Prostate gland (tissue), 2 donors: ENCODE results near the gene AMIGO1. TPM values are rescaled to one million over a fixed set of nuclear protein-coding genes. Genes with fewer than 3 reads are reported as not detected.

Experiments
- DNase-seq: peaks from one replicate; pipeline ENCODE4 v3.0.0-alpha.2; 2019; ENCODE audit warnings: low spot score
- H3K27ac ChIP-seq, 2 donors: fragments of 200-600 bp; sonication (generic); 2 replicates each; pipeline ENCODE4 v1.5.1; 2017 to 2019
- H3K27me3 ChIP-seq: fragments of 200-600 bp; sonication (generic); replicated peaks from 2 replicates; pipeline ENCODE4 v1.5.1; 2019; ENCODE audit not compliant: insufficient read depth
- H3K36me3 ChIP-seq, 2 donors: fragments of 200-600 bp; sonication (generic); 1 replicate in 1 of 2; 2 replicates in 1 of 2; pipeline versions ENCODE4 v1.5.1 to v1.8.1; 2017 to 2019
- H3K4me1 ChIP-seq: fragments of 200-600 bp; sonication (generic); replicated peaks from 2 replicates; pipeline ENCODE4 v1.5.1; 2019
- H3K4me3 ChIP-seq, 2 donors: fragments of 200-600 bp; sonication (generic); 2 replicates each; pipeline ENCODE4 v1.5.1; 2017 to 2019
- H3K9me3 ChIP-seq: fragments of 200-600 bp; sonication (generic); 2 replicates; pipeline ENCODE4 v1.5.1; 2017
- CTCF ChIP-seq, 4 experiments: fragments of 200-600 bp in 2 of 4; fragments of 450-650 bp in 2 of 4; sonication (generic) in 2 of 4; IDR thresholded peaks; 1 replicate in 3 of 4; 2 replicates in 1 of 4; pipeline ENCODE4 v1.5.1; 2016 to 2019; ENCODE audit warnings: antibody characterized with exemption in 4 of 4, mild to moderate bottlenecking in 2 of 4, moderate library complexity in 2 of 4
- POLR2A ChIP-seq: fragments of 450-650 bp; IDR thresholded peaks from one replicate; pipeline ENCODE4 v1.6.1; 2016; ENCODE audit warnings: antibody characterized with exemption, mild to moderate bottlenecking
- POLR2AphosphoS5 ChIP-seq: sonication (generic); formaldehyde crosslinking; IDR thresholded peaks from one replicate; pipeline ENCODE4 v1.6.1; 2017; ENCODE audit warnings: antibody characterized with exemption
- WGBS: methylation state at CpG from one replicate; pipeline ENCODE4 v1.1.5; 2018; 5-methylcytosine and 5-hydroxymethylcytosine counted together
- intact Hi-C: fragments of 100-400 bp; cut with DNase I; formaldehyde crosslinking; loops from one replicate; pipeline ENCODE4 v1.14.2; 2022
- total RNA-seq, 2 donors: library from RNA; depleted of rRNA; stranded (reverse); fragments of >200 nt; gene quantifications; one replicate each; pipeline ENCODE4 v1.1.0, GENCODE V29; 2016

Gene AMIGO1
- total RNA-seq, 2 donors from 2014 or later = 9.5 to 13.2 TPM

- no peaks in the 10 kb centered on the region for H3K36me3 ChIP-seq
- H3K4me3 ChIP-seq = no peak overlapping the region
- TF ChIP-seq CTCF (IDR thresholded peaks at IDR 0.05) (no peak), POLR2AphosphoS5 (no peak), POLR2A (no peak)
- no peak overlapping the region for H3K27ac ChIP-seq
- intact Hi-C loops = no loop called here
- H3K4me1 ChIP-seq = peaks cover 7% of the 10 kb centered on the region
- WGBS = 14% methylated on average over 3 of the region's 3 CpGs
- no peaks in the 10 kb centered on the region for H3K9me3 ChIP-seq
- no peak for DNase-seq
- H3K27me3 ChIP-seq = no peaks in the 10 kb centered on the region
Measured at GRCh38 chr1:109485001-109485400, 24.5 kb downstream of the AMIGO1 start.

- DNase-seq = no peak
- no peaks in the 10 kb centered on the region for H3K9me3 ChIP-seq
- intact Hi-C loops = no loop called here
- 17% methylated on average over 15 of the region's 15 CpGs for WGBS
- H3K4me1 ChIP-seq = peaks cover 7% of the 10 kb centered on the region
- no peaks in the 10 kb centered on the region for H3K36me3 ChIP-seq
- H3K4me3 ChIP-seq = peak overlapping the region; percentile 58 to 90
- H3K27ac ChIP-seq = peak overlapping the region; percentile 95
- H3K27me3 ChIP-seq = no peaks in the 10 kb centered on the region
- TF ChIP-seq CTCF (IDR thresholded peaks at IDR 0.05) (no peak), POLR2AphosphoS5 (no peak), POLR2A (no peak)
Measured at GRCh38 chr1:109484519-109484975, 25.0 kb downstream of the AMIGO1 start.

- peak; percentile 91 for DNase-seq
- H3K9me3 ChIP-seq = no peaks in the 10 kb centered on the region
- peaks cover 7% of the 10 kb centered on the region for H3K4me1 ChIP-seq
- TF ChIP-seq POLR2A (peak; percentile 40), CTCF (IDR thresholded peaks at IDR 0.05) (peak in 3 of 4 experiments; percentile 11 to 23 (median 15)), POLR2AphosphoS5 (peak; percentile 54)
- peak within 1 kb of the TSS; percentile 95 for H3K27ac ChIP-seq
- no peaks in the 10 kb centered on the region for H3K36me3 ChIP-seq
- H3K27me3 ChIP-seq = no peaks in the 10 kb centered on the region
- intact Hi-C loops = no loop called here
- H3K4me3 ChIP-seq = peak within 1 kb of the TSS; percentile 58 to 90
- WGBS = under 1% methylated on average over 71 of the region's 73 CpGs
Measured at GRCh38 chr1:109483672-109484518, 25.6 kb downstream of the AMIGO1 start, which contains the start of gene ATXN7L2. Gene ATXN7L2 (plus strand): TSS chr1:109483905. CDS start chr1:109483954, 49 bp downstream.

- intact Hi-C loops = no loop called here
- H3K27me3 ChIP-seq = no peaks in the 10 kb centered on the region
- WGBS = 10% methylated on average over 29 of the region's 29 CpGs
- no peaks in the 10 kb centered on the region for H3K36me3 ChIP-seq
- H3K4me1 ChIP-seq = peaks cover 7% of the 10 kb centered on the region
- no peak overlapping the region for H3K27ac ChIP-seq
- H3K9me3 ChIP-seq = no peaks in the 10 kb centered on the region
- TF ChIP-seq CTCF (IDR thresholded peaks at IDR 0.05) (no peak), POLR2A (no peak), POLR2AphosphoS5 (no peak)
- DNase-seq = no peak
- H3K4me3 ChIP-seq = peak overlapping the region; percentile 19 to 90
Measured at GRCh38 chr1:109482791-109483671, 26.5 kb downstream of the AMIGO1 start.
